Mesothelial cell of epicardium (in vitro differentiated cells): ENCODE data around the gene USB1. TPM values are rescaled to one million over a fixed set of nuclear protein-coding genes. Genes with fewer than 3 reads are reported as not detected.

ENCODE experiments used
- DNase-seq, 2 experiments: peaks; one replicate each; pipeline ENCODE4 v3.0.0; 2021; ENCODE audit warnings: low spot score in 2 of 2; ENCODE audit not compliant: unreplicated experiment in 2 of 2
- H3K27ac Mint-ChIP-seq: 2 replicates; pipeline ENCODE4 v1.8.0; 2021; ENCODE audit warnings: mixed read lengths
- H3K27me3 Mint-ChIP-seq: 2 replicates; pipeline ENCODE4 v1.8.0; 2021; ENCODE audit warnings: low read depth, mixed read lengths
- H3K36me3 Mint-ChIP-seq: 2 replicates; pipeline ENCODE4 v1.8.0; 2021; ENCODE audit warnings: mixed read lengths
- H3K4me1 Mint-ChIP-seq: 2 replicates; pipeline ENCODE4 v1.8.0; 2021; ENCODE audit warnings: mixed read lengths
- H3K4me3 Mint-ChIP-seq: 2 replicates; pipeline ENCODE4 v1.8.0; 2021; ENCODE audit warnings: mild to moderate bottlenecking, moderate library complexity, mixed read lengths
- H3K9me3 Mint-ChIP-seq: 2 replicates; pipeline ENCODE4 v1.8.0; 2021; ENCODE audit warnings: mixed read lengths
- CTCF ChIP-seq: fragments of 200-600 bp; sonication (generic); IDR thresholded peaks from one replicate; pipeline ENCODE4 v1.5.0; 2021; ENCODE audit warnings: antibody characterized with exemption; ENCODE audit not compliant: unreplicated experiment
- total RNA-seq: library from RNA; stranded (reverse); gene quantifications from 3 replicates; pipeline ENCODE4 v1.2.1, GENCODE V29; 2021

Gene USB1
- total RNA-seq, 1 donor from 2014 or later = 38.3 TPM

GRCh38 chr16:57979006-57979585, 22.1 kb upstream of the USB1 start:
- Mint-ChIP-seq H3K9me3 (no peaks in the 10 kb centered on the region), H3K27ac (no peak overlapping the region), H3K4me1 (no peaks in the 10 kb centered on the region), H3K27me3 (peaks cover 1% of the 10 kb centered on the region), H3K36me3 (no peaks in the 10 kb centered on the region), H3K4me3 (no peak overlapping the region)
- DNase-seq = no peak
- no peak for TF ChIP-seq CTCF

GRCh38 chr16:57981636-57982035, 19.6 kb upstream of the USB1 start:
- H3K4me1 Mint-ChIP-seq = peaks cover 10% of the 10 kb centered on the region

GRCh38 chr16:57982385-57982784, 18.8 kb upstream of the USB1 start:
- Mint-ChIP-seq H3K9me3 (no peaks in the 10 kb centered on the region), H3K4me1 (peaks cover 10% of the 10 kb centered on the region), H3K36me3 (no peaks in the 10 kb centered on the region), H3K27me3 (peaks cover 32% of the 10 kb centered on the region), H3K4me3 (no peak overlapping the region), H3K27ac (no peak overlapping the region)
- DNase-seq = no peak
- no peak for TF ChIP-seq CTCF

More at GRCh38 chr16:57981636-57982035, 19.6 kb upstream of the USB1 start:
- TF ChIP-seq CTCF = no peak
- Mint-ChIP-seq H3K27ac (no peak overlapping the region), H3K27me3 (peaks cover 24% of the 10 kb centered on the region), H3K4me3 (no peak overlapping the region), H3K36me3 (no peaks in the 10 kb centered on the region), H3K9me3 (no peaks in the 10 kb centered on the region)
- no peak for DNase-seq

- no peak overlapping the region for H3K27ac Mint-ChIP-seq
- DNase-seq = peak; percentile 90 to 91
- TF ChIP-seq CTCF = no peak
- H3K36me3 Mint-ChIP-seq = no peaks in the 10 kb centered on the region
- H3K4me3 Mint-ChIP-seq = peak overlapping the region; percentile 82
- peaks cover 10% of the 10 kb centered on the region for H3K4me1 Mint-ChIP-seq
- no peaks in the 10 kb centered on the region for H3K9me3 Mint-ChIP-seq
- H3K27me3 Mint-ChIP-seq = peaks cover 38% of the 10 kb centered on the region
Measured at GRCh38 chr16:57984443-57985203, 16.6 kb upstream of the USB1 start.

GRCh38 chr16:57985204-57986181, 15.7 kb upstream of the USB1 start:
- no peak for TF ChIP-seq CTCF
- no peak for DNase-seq
- H3K4me1 Mint-ChIP-seq = peaks cover 10% of the 10 kb centered on the region
- H3K27ac Mint-ChIP-seq = no peak overlapping the region
- H3K4me3 Mint-ChIP-seq = peak overlapping the region; percentile 82
- no peaks in the 10 kb centered on the region for H3K36me3 Mint-ChIP-seq
- H3K27me3 Mint-ChIP-seq = peaks cover 38% of the 10 kb centered on the region
- no peaks in the 10 kb centered on the region for H3K9me3 Mint-ChIP-seq
